IMR-90 (cell line): ENCODE data around the gene FNTB. TPM values are rescaled to one million over a fixed set of nuclear protein-coding genes. Genes with fewer than 3 reads are reported as not detected.

Experiments
- ATAC-seq: fragments of 200-7000 bp; cut with Tn5 transposase; 2 replicates; pipeline ENCODE4 v1.9.1; 2020; ENCODE audit warnings: low read depth, mild to moderate bottlenecking, moderate library complexity
- BruUV-seq: library from RNA; stranded (reverse); fragments of 400-500 nt; replicated peaks from 2 replicates; lab custom pipeline; 2021; lab: Mats Ljungman, UMichigan
- CTCF ChIA-PET: fragments of 300-600 bp; formaldehyde crosslinking; extraction: SDS; loops from one replicate; lab custom pipeline; 2021; ENCODE audit warnings: antibody characterized with exemption; lab: Yijun Ruan, JAX
- POLR2A ChIA-PET: fragments of 300-600 bp; sonication (Branson Sonifier 250); formaldehyde crosslinking; loops from one replicate; lab custom pipeline; 2022; ENCODE audit warnings: antibody characterized with exemption; ENCODE audit not compliant: unreplicated experiment; lab: Charles Lee
- DNase-seq: peaks from one replicate; pipeline ENCODE4 v3.0.0; 2013
- H2AFZ ChIP-seq: replicated peaks from 2 replicates; pipeline ENCODE3; 2013; ENCODE audit warnings: low read length, mild to moderate bottlenecking; ENCODE audit not compliant: poor library complexity
- H2AK5ac ChIP-seq: 2 replicates; pipeline ENCODE4 v1.6.1; 2013; ENCODE audit warnings: low read depth, low read length, inconsistent platforms
- H2AK9ac ChIP-seq: replicated peaks from 2 replicates; pipeline ENCODE3; 2013; ENCODE audit warnings: mild to moderate bottlenecking, low read depth, low read length, moderate library complexity; ENCODE audit not compliant: poor library complexity
- H2BK120ac ChIP-seq: 2 replicates; pipeline ENCODE4 v1.6.1; 2013; ENCODE audit warnings: low read depth, low read length, inconsistent platforms
- H2BK15ac ChIP-seq: 3 replicates; pipeline ENCODE4 v1.6.1; 2013; ENCODE audit warnings: low read depth, low read length, inconsistent platforms
- H2BK20ac ChIP-seq: 2 replicates; pipeline ENCODE4 v1.6.1; 2013; ENCODE audit warnings: low read depth, mild to moderate bottlenecking, inconsistent platforms, low read length, moderate library complexity
- H2BK5ac ChIP-seq: 2 replicates; pipeline ENCODE4 v1.6.1; 2013; ENCODE audit warnings: mild to moderate bottlenecking, low read depth, low read length, inconsistent platforms; ENCODE audit not compliant: poor library complexity, severe bottlenecking
- H3K14ac ChIP-seq: replicated peaks from 2 replicates; pipeline ENCODE4 v1.6.1; 2013; ENCODE audit warnings: low read depth, low read length, inconsistent platforms
- H3K18ac ChIP-seq: 2 replicates; pipeline ENCODE4 v1.6.1; 2013; ENCODE audit warnings: low read depth, low read length, control low read depth
- H3K23ac ChIP-seq: 2 replicates; pipeline ENCODE4 v1.6.1; 2013; ENCODE audit warnings: low read depth, low read length, inconsistent platforms
- H3K27ac ChIP-seq: 2 replicates; pipeline ENCODE4 v1.5.1; 2013; ENCODE audit warnings: mild to moderate bottlenecking, control low read depth, low read length; ENCODE audit not compliant: insufficient read depth
- H3K27me3 ChIP-seq: 2 replicates; pipeline ENCODE4 v1.6.1; 2013; ENCODE audit warnings: low read length; ENCODE audit not compliant: control insufficient read depth, insufficient read depth
- H3K36me3 ChIP-seq: 2 replicates; pipeline ENCODE4 v1.6.1; 2013; ENCODE audit warnings: low read length, mixed read lengths; ENCODE audit not compliant: control insufficient read depth, insufficient read depth
- H3K4ac ChIP-seq: 2 replicates; pipeline ENCODE4 v1.6.1; 2013; ENCODE audit warnings: low read depth, low read length, inconsistent platforms
- H3K4me1 ChIP-seq: 2 replicates; pipeline ENCODE4 v1.6.1; 2013; ENCODE audit warnings: low read length, mixed read lengths; ENCODE audit not compliant: control insufficient read depth, insufficient read depth
- H3K4me2 ChIP-seq: 2 replicates; pipeline ENCODE4 v1.6.1; 2013; ENCODE audit warnings: low read depth, mild to moderate bottlenecking, control low read depth, low read length, moderate library complexity
- H3K4me3 ChIP-seq: 2 replicates; pipeline ENCODE4 v1.5.1; 2013; ENCODE audit warnings: low read depth, mild to moderate bottlenecking, control low read depth, low read length, moderate library complexity; ENCODE audit not compliant: insufficient read depth
- H3K56ac ChIP-seq: 2 replicates; pipeline ENCODE4 v1.6.1; 2013; ENCODE audit warnings: low read length, inconsistent platforms; ENCODE audit not compliant: insufficient read depth; ENCODE audit errors: extremely low read depth
- H3K79me1 ChIP-seq, 2 experiments: 2 replicates each; pipeline ENCODE4 v1.6.1; 2013; ENCODE audit warnings: low read length in 2 of 2, inconsistent platforms in 1 of 2, low read depth in 1 of 2
- H3K9ac ChIP-seq: 2 replicates; pipeline ENCODE4 v1.6.1; 2013; ENCODE audit warnings: low read depth, low read length, control low read depth
- H3K9me1 ChIP-seq: 2 replicates; pipeline ENCODE4 v1.6.1; 2013; ENCODE audit warnings: low read length, inconsistent platforms; ENCODE audit not compliant: insufficient read depth
- H3K9me3 ChIP-seq: 2 replicates; pipeline ENCODE4 v1.6.1; 2013; ENCODE audit warnings: low read length; ENCODE audit not compliant: control insufficient read depth, insufficient read depth
- H4K20me1 ChIP-seq: 2 replicates; pipeline ENCODE4 v1.6.1; 2013; ENCODE audit warnings: low read length, inconsistent platforms; ENCODE audit not compliant: insufficient read depth
- H4K5ac ChIP-seq: 2 replicates; pipeline ENCODE4 v1.6.1; 2013; ENCODE audit warnings: mild to moderate bottlenecking, low read depth, low read length, control low read depth
- H4K8ac ChIP-seq, 2 experiments: 2 replicates each; pipeline ENCODE4 v1.6.1; 2013; ENCODE audit warnings: low read depth in 2 of 2, low read length in 2 of 2, control low read depth in 1 of 2, inconsistent platforms in 1 of 2
- H4K91ac ChIP-seq: 2 replicates; pipeline ENCODE4 v1.6.1; 2013; ENCODE audit warnings: low read depth, low read length, inconsistent platforms; ENCODE audit not compliant: insufficient read depth
- CEBPB ChIP-seq: IDR thresholded peaks from 2 replicates; pipeline ENCODE4 v1.6.1; 2012; ENCODE audit warnings: low read depth, low read length, improper control_type of control experiment
- FOS ChIP-seq: fragments of 150-350 bp; IDR thresholded peaks from 2 replicates; pipeline ENCODE4 v1.6.1; 2016; ENCODE audit warnings: low read depth, low read length
- MAZ ChIP-seq: IDR thresholded peaks from 2 replicates; pipeline ENCODE4 v1.6.1; 2012; ENCODE audit warnings: low read depth, mild to moderate bottlenecking, low read length, improper control_type of control experiment, moderate library complexity, borderline replicate concordance
- WGBS, 2 experiments: methylation state at CpG; one replicate each; pipeline versions ENCODE4 v1.1.5 to v1.1.7; 2013; ENCODE audit warnings: missing lambda C conversion rate in 2 of 2; ENCODE audit not compliant: insufficient read length in 1 of 2; ENCODE audit errors: extremely low coverage in 2 of 2; 5-methylcytosine and 5-hydroxymethylcytosine counted together
- dilution Hi-C: fragments of 300-500 bp; cut with HindIII; formaldehyde crosslinking; loops from one replicate; pipeline ENCODE4 v1.14.3; 2018; ENCODE audit warnings: low sequenced_read_pairs; ENCODE audit not compliant: unreplicated experiment
- in situ Hi-C: fragments of 300-500 bp; cut with MboI; formaldehyde crosslinking; loops from 3 replicates; pipeline ENCODE4 v1.14.3; 2019; ENCODE audit warnings: low sequenced_read_pairs, inconsistent platforms, mixed read lengths
- intact Hi-C: fragments of 100-400 bp; cut with micrococcal nuclease; formaldehyde crosslinking; loops from 2 replicates; pipeline ENCODE4 v1.10.0; 2022
- polyA plus RNA-seq, 3 experiments: library from polyadenylated mRNA; depleted of rRNA; stranded (reverse); fragments of >200 nt; gene quantifications; 2 replicates each; pipeline ENCODE4 v1.2.3, GENCODE V29; 2012; ENCODE audit warnings: low replicate concordance in 1 of 3
- total RNA-seq: library from RNA; depleted of rRNA; stranded (reverse); fragments of >200 nt; gene quantifications from 2 replicates; pipeline ENCODE4 v1.2.3, GENCODE V29; 2012
- TF ChIP-seq, protein P1 (sequence below): fragments of 150-350 bp; IDR thresholded peaks from 2 replicates; pipeline ENCODE4 v1.6.1; 2016; ENCODE audit warnings: low read depth, mild to moderate bottlenecking, low read length, moderate library complexity, borderline replicate concordance
- TF ChIP-seq, protein P2 (sequence below): fragments of 150-350 bp; IDR thresholded peaks from 2 replicates; pipeline ENCODE4 v1.6.1; 2017; ENCODE audit warnings: mild to moderate bottlenecking, antibody characterized with exemption, low read length, low read depth

Gene FNTB
- total and polyA plus RNA-seq, 2 of the 4 experiments (the other 2 are of a cell fraction) = 9.9 to 18.5 TPM

DNA sequence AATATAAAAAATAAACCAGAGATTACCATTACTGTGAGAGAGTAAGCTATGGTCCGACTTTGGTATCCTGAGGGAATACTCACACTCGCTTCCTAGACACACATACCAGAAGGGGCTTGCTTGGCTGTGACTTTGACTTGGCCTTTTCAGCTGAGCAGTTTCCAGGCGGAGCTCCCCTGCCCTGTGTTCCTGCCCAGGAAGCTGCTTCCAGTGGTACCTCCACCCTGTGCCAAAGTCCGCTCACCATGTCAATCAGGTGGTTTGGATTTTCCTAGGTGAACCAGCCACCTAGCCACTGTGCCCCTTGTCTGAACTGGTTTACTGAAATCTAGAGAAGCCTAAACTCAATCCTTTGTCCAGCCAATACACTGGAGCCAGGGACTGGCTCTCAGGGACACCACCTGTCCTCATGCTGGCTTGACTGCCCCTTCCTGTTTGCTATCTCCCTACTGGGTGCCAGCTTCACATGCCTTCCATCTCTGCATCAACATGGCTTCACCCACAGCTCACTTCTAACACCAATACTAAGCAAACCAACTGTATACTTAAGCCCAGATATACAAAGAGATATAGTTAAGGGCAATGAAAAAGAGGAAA is 87.0 kb downstream of the FNTB start:
- no TSS peak for BruUV-seq
- ChIA-PET POLR2A (interaction anchor here (0.6 kb wide), 1 partner anchor 102 kb away, joined by 4 read pairs; no protein-coding TSS in a partner anchor), CTCF (interaction anchor here (0.7 to 0.9 kb wide), 2 partner anchors 42 to 79 kb away, joined by 3 read pairs; no protein-coding TSS in a partner anchor)
- H3K9me1 ChIP-seq = peaks cover 14% of the 10 kb centered on the region
- H4K91ac ChIP-seq = no peak overlapping the region
- H2AK5ac ChIP-seq = no peak overlapping the region
- no peak overlapping the region for H2AFZ ChIP-seq
- no peak overlapping the region for H3K23ac ChIP-seq
- intact Hi-C loops = no loop called here
- no peak overlapping the region for H4K8ac ChIP-seq
- H3K14ac ChIP-seq = no peak overlapping the region
- no peak overlapping the region for H3K4me2 ChIP-seq
- no peak overlapping the region for H3K4ac ChIP-seq
- no peaks in the 10 kb centered on the region for H3K4me1 ChIP-seq
- DNase-seq = no peak
- in situ Hi-C loops = no loop called here
- TF ChIP-seq CEBPB = no peak
- TF ChIP-seq, protein P1, sequence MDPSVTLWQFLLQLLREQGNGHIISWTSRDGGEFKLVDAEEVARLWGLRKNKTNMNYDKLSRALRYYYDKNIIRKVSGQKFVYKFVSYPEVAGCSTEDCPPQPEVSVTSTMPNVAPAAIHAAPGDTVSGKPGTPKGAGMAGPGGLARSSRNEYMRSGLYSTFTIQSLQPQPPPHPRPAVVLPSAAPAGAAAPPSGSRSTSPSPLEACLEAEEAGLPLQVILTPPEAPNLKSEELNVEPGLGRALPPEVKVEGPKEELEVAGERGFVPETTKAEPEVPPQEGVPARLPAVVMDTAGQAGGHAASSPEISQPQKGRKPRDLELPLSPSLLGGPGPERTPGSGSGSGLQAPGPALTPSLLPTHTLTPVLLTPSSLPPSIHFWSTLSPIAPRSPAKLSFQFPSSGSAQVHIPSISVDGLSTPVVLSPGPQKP = no peak
- TF ChIP-seq, protein P2, sequence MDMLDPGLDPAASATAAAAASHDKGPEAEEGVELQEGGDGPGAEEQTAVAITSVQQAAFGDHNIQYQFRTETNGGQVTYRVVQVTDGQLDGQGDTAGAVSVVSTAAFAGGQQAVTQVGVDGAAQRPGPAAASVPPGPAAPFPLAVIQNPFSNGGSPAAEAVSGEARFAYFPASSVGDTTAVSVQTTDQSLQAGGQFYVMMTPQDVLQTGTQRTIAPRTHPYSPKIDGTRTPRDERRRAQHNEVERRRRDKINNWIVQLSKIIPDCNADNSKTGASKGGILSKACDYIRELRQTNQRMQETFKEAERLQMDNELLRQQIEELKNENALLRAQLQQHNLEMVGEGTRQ = no peak
- no peak for TF ChIP-seq FOS
- no peak for TF ChIP-seq MAZ
- H3K27ac ChIP-seq = no peak overlapping the region
- ATAC-seq = no peak
- H2BK120ac ChIP-seq = no peak overlapping the region
- peaks cover 16% of the 10 kb centered on the region for H4K20me1 ChIP-seq
- 100% methylated on average over 1 of the region's 4 CpGs; no CpG with 5 or more reads in 1 of the 2 experiments for WGBS, 2 experiments
- no peak overlapping the region for H4K5ac ChIP-seq
- no peak overlapping the region for H3K9ac ChIP-seq
- peaks cover 0 to 42% of the 10 kb centered on the region in 2 experiments; a peak in 3 of 4 replicates for H3K79me1 ChIP-seq
- H2BK20ac ChIP-seq = no peak overlapping the region
- no peak overlapping the region for H3K18ac ChIP-seq
- no peak overlapping the region for H2BK15ac ChIP-seq
- H3K4me3 ChIP-seq = no peak overlapping the region
- H3K36me3 ChIP-seq = peaks cover 44% of the 10 kb centered on the region
- H2AK9ac ChIP-seq = no peak overlapping the region
- no peak overlapping the region for H2BK5ac ChIP-seq
- no peak overlapping the region for H3K56ac ChIP-seq
- H3K27me3 ChIP-seq = no peaks in the 10 kb centered on the region
- H3K9me3 ChIP-seq = no peaks in the 10 kb centered on the region
- dilution Hi-C loops = no loop called here
